Left kidney (tissue), 2 donors: Measurements from ENCODE around the gene ETNK2. TPM values are rescaled to one million over a fixed set of nuclear protein-coding genes. Genes with fewer than 3 reads are reported as not detected.

Source experiments
- DNase-seq: peaks from one replicate; pipeline ENCODE4 v3.0.0-alpha.2; 2013
- polyA plus RNA-seq: library from polyadenylated mRNA; unstranded; fragments of 120-200 nt; gene quantifications from one replicate; pipeline ENCODE4 v1.2.1, GENCODE V29; 2013; ENCODE audit not compliant: insufficient read length

The ETNK2 gene
- polyA plus RNA-seq, 1 donor: 26.8 TPM

DNA sequence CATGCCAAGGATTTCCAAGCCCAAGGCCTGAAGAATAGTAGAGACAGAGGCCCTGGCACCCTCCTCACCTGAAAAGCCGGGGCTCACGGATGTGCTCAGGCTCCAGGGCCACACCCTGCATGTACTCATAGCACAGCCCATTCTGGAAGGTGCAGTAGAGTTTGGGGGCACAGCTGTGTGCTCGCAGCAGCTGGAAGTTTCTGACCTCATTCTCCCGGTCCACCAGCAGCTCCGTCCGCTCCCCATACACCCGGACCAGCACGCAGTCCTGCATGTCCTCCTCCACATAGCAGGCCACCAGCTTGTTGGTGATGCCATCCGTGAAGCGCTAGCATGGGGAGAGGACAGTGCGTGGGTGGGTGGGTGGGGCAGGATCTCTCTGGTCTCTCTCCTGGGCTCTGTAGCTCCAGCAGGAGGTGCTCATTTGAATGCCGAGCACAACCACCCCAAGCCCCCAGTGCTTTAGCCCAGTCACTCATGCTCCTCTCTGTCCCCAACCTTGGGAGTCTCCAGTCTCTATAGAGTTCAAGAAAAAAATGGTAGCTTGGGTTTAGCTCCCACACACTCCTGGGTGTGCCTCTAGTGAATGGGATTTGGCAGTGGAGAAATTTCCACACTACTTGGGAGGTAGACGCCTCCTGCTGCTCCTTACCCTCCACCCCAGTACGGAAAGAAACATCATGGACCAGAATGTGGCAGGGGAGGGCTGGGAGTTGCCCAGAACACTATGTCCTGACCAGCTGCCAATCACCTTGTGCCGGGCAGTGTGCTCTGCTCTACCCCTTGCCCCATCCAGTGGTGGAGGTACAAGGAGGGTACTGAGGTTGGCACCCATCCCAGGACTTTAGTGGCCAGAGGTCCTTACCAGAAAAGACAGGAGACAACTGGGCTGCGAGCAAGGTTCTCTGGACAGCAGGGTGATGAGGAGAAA is 1.9 kb downstream of the ETNK2 start:
- DNase-seq: no peak

DNA sequence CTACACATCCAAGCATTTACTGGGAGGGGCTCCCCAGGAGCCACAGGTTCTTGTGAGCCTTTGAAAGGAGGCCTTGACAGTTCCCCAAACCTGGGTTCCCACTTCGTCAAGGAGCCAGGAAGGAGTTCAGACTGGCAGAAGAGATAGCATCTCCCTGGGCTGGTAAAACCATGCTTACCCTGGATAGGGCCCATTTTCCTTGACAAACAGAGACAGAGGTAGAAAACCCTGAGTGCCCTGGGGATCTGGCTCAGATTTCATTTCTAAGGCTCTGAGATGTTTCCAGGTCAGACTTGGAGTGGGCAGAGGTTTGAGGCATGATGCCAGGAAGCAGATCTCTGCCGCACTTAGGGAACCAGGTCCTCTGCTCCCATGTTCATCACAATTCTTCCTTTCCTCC is 2.7 kb downstream of the ETNK2 start:
- DNase-seq: no peak

DNA sequence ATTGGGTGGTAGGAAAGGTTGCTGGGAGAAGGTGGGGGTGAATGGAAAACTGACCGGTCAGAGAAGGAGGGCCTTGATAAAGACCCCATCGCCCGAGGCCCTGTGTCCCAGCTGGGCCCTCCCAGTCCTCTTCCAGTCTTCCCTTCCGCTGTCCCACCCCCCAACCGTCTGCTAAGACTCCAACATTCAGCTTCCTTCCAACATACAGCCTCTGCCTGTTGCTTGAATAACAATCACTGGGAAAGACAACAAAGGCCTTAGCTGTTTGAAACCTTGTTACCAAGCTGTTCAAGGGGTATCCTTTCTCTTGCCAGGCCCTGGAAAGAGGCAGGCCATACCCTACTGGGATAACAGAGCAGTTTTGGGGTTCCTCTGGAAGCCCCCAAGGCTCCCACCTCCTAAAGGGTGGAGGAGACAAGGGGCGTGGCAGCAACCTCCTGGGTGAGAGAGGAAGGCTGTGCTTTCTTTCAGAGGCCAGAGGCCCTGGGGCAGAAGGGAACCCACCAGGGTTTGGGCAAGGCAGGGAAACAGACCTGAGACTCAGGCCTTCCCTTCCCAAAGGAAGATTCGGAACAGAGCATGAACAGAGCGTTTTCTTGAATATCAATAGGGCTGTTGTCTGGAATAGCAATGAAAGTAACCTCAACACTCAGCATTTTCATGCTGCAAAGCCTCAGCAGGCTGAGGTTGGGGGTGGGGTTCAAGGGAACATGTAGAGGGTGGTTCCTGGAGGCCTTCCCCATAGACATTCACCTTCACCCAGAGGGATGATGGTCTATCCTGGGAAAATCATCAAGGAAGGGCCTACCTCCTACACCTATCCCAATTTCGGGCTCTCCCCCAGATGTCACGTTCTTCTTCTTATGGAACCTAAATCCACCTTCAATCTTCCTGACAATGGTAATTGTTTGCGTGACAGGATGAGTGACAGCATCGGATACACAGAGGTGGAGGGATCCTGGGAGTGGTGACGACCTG is 4.1 kb downstream of the ETNK2 start:
- DNase-seq: no peak

DNA sequence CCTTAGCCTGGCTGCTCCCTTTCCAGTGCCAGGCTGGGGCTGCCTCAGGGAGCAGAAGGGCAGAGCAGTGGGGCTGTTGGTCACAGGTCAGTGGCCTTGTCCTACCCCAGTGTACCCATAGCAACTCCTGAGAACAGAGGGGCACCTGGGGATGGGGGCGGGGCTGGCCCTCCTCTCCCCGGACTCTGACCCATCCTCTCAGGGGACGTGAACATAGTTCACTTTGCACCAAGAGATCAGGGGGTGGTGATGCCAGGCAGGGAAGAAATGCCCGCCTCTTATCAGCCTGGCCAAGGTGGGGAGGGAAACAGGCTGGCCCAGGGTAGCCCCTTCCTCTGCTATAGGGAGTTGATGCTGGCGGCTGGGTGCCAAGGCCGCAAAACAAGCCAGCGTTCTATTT is 4.9 kb downstream of the ETNK2 start:
- DNase-seq: no peak

DNA sequence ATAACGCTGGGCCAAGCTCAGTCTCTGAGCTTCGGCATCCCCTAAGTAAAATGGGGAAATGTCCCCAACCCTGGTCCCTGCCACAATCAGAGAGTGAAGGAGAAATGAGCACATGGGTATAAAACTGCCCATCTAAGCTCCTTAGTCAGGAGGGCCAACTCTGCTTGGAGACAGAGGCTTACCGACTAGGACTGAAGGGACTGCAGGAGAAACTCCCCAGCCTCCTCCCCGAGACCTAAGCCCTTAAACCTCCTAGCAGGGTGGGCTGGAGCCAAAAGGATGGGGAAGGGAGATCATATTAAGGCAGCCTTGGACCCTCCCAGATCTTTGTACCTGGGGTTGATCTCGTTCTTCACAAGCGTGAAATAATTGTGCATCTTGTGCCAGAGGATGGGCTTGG is 5.5 kb downstream of the ETNK2 start:
- DNase-seq: no peak

DNA sequence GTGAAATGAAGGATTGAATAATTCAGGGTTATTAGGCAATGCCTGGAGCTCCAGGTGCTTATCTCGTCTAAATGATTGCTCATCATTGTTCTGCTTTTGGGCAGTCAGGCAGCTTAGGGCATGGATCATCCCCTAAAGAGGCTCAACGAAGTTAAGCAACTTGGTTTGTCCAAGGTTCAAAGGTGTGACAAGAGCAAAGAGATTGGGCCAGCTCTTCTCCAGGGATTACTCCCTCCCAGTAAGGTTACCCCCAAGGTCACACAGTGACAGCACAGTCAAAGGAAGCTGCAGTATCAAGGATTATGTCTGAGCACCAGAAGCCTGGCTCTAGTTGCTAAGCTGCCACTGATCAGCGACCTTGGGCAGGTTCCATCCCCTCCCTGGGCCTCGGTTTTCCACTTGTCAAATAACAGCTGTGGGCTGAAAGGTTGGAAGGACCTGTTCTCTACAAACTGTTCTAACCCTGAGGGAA is 6.8 kb downstream of the ETNK2 start:
- DNase-seq: no peak

DNA sequence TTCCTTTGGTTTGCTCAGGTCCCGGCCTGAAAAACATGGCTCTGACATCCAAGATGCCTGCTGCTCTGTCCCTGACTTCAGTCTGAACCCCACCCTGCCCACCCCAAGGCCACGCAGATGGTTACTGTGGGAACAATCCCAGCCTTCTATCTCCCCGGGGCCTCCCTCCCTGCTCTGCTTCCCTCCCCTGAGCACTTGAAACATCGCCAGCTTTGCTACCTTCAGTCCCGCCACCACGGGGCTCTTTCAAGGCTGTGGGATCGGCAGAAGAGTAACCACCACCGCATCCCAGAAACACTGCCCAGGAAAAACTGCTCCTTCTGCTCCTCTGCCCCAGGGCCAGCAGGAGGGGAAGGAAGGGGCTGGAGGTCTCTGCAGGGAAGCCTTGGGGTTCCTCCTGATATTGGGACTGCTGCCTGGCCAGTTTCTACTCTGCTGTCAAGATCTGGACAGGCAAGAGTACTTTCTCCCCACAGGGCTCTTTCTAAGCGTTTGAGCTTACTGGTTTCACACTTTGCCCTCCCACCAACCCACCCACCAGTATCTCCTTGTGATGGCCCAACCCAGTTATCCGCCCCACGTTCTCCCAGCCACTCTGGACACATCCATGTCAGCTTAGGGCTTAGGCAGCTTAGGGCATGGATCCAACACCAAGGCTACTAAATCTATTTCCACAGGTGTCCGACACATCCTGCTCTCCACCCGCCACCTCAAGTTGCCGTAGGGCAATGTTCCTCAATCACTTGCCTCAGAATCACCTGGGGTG is 8.4 kb downstream of the ETNK2 start:
- DNase-seq: no peak

DNA sequence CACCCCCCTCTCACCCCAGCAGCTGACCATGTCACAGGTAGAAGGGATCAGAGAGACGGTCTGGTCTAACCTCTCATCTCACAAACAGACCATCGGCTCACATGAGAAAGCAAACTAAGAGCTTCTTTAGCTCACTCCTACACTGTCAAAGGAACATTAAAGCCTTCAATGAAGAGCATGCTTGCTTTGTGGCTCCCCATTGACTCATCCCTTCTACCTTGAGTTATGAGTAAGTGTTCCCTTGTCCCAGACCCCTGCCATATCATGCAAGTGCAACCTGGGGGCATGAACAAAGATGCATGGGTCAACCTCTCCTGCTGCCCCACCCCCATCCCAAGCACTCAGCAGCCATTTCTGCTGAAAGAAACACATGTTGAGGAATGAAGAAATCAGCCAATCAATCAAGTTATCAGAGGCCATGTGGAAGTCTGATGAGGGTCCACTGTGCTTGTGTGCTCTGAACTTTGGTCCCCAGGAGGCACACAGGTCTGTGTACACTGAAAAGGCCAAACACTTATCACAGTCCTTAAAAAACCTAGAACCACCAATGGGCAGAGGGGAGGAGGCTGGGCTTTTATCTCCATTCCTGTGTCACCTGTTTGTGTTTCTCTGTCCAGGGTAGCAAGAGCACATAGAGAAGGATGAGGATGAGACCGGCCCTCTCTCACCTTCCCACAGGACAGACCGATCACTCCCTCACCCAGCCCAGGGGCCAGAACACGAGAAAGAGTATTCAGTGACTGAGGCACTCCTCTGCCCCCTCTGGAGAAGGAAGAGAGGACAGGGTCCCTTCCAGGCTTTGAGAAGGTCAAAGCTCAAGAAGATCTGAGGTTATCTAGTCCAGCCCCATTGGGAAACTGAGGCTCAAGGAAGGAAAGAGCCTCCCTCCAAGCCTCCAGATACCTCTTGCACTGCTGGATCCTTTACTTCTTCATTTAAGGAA is 9.5 kb downstream of the ETNK2 start:
- DNase-seq: no peak

DNA sequence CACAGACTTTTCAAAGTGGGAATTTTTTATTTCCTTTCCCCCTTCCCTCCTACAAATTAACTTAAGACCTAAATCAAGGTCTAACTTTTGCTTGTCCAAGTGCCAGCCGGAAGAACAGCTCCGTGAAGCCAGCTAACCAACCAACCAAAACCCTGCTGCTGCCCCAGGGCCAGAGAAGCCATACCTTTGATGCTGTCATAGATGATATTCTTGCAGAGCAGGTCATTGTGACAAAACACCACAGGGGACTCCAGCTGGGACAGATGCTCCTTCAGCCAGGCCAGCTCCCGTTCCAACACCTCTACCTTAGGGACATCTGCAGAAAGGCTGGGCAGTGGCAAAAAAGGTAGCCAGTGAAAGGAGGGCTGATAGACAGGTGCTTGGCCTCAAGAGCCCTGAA is 10.7 kb downstream of the ETNK2 start:
- no peak for DNase-seq

DNA sequence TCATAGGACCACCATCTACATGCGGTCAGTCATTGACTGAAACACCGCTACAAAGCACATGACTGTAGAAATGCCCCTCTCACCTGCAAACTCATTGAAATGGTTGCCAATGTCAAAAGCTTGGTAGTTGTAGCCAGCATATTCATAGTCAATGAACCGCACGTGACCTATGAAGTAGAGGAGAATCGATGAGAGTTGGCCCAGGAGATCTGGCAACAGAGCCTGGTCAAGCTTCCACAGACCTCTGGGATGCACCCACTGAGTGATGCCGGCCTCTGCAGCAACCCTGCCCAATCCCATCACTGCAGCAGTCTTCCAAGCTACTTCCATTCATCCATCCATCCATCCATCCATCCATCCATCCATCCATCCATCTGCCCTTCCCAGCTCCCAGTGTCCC is 11.9 kb downstream of the ETNK2 start:
- DNase-seq: no peak

DNA sequence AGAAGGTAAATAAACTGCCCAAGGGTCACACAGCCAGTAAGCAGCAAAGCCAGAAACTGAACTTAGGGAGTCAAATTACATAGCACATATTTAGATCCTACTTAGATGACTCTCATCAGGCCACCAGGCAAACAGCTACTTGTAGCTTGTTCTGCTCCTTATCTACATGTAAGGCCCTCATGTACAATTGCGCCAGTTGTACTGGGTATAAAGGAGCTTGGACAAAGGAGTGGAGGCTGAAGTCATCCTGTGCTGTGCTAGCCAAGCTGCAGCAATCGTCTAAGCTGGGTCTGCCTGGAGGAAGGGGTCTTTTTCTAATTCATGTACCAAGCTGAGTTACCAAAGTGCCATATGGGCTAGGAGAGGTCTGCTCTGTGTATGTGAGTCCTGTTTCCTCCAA is 12.8 kb downstream of the ETNK2 start:
- no peak for DNase-seq

DNA sequence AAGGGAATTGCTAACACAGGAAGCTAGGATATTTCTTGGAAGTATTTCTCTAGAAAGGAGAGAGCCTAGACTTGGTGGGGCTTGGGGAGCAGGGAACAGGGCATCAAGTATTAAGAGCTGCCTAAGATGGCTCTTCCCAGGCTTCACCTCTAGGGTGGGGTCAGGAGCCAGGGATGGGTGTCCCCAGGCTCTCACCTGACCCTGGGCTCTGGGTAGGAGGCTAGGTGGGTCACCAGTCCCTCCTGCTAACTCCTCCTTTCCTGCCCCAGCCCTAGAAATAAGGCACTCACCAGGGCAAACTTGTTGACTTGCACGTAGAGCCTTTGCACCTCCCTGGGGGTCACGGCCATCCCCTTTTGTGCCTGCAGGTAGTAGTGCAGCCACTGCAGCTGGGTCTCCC is 15.0 kb downstream of the ETNK2 start:
- no peak for DNase-seq

DNA sequence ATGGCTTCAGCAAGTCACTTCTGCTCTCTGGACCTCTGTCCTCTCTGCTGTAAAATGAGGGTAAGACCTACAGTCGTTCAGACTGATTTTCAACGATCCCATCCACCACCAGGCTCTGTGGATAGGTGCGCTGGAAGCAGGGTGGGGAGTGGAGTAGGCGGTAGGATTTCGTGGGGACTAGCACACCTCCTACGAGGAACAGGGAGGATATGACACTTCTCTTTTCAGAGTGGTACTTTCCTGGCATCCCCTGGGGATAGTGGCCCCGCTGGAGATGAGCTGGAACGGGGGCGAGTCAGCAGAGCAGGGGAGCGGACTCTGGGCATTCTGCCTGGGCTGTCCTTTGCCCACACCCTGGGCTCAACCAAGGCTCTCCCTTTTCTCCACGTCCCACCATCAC is 17.7 kb downstream of the ETNK2 start:
- no peak for DNase-seq

DNA sequence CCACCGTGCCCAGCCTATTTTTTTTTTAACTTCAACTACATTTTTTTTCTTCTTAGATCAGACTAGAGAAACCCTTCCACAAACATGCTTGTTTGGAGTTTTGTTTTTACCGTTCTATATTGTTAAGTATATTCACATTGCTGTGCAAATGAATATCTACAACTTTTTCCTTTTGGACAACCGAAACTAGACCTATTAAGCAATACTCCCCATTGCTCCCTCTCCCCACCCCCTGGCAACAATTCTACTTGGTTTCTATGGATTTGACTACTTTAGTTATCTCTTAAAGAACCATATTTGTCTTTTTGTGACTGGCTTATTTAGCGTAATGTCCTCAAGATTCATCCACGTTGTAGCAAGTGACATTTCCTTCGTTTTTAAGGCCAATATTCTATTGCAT is 19.1 kb downstream of the ETNK2 start:
- DNase-seq: no peak

DNA sequence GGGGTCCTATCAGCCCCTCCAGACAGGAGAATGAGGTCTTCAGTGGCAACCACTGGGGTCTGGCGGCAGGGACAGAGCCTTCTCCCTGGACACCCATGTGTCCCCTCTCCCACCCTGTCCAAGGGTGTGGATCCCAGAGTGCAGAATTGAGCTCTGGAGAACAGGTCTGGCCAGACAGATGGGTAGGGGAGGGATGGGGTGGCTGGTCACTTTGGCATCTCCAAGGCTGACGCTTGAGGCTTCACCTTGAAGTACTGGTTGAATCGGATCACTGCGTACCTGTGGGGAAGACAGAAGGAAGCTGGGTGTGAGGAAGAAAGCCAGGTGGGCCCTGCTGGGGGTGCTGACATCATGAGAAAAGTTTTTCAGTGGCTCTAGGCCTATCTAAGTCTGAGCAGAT is 19.9 kb downstream of the ETNK2 start:
- no peak for DNase-seq

DNA sequence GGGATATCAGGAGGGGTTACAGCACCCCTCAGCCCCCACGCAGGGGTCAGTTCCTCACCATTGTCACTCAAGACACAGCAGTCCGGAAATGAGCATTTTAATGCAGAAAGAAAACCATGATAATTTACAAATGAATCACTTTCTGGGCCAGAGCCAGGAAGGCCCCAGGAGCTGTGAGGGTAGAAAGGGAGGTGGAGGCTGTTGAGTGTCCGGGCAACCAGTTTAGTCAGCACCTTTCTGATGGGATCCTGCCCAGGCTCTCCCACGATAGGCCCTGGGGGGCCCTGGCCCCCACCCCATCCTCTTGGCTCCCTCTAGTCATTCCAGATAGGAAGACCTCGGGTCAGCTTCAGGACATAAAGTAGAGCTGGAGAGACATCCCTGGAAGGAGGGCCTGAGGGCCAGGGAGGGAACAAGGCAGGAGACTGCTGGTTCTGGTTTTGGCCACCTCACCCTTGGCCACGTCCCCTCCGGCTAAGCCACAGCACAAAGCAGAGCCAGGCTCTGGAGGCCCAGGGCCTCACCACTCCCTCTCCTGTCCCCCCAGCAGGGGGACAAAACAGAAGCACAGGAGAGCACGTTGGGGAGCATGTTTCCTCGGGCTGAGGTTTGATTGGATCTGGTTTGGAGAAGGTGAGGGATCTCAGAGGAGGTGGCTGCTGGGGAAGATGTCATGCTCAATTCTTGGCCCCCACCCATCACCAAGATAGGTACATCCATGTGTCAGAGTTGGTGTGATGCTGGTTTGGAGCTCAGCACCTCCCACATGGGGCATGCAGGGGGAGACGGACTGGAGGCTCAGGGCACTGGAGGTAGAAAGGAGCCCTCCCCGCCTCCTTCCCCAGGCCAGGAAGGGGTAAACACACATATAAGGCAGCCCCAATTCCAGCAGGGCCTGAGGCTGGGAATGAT is 20.6 kb downstream of the ETNK2 start:
- no peak for DNase-seq

DNA sequence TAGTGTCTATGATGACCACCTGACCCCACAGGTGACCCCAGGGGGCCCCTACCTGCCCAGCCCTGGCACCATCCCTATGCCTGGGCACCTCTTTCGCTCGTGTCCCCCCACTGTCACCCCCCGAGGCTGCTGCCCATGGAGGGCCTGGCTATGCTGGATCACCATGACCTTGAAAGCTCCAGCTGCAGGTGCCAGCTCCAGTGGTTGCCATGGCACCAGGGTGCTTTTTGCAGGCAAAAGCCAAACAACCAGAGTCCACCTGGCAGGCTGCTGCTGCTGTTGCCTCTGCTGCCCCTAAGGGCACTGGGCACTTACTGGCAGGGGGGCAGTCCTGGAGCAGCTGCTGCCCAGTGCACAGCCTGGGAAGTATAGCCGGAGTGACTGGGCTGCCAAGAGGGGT is 21.7 kb downstream of the ETNK2 start:
- no peak for DNase-seq

DNA sequence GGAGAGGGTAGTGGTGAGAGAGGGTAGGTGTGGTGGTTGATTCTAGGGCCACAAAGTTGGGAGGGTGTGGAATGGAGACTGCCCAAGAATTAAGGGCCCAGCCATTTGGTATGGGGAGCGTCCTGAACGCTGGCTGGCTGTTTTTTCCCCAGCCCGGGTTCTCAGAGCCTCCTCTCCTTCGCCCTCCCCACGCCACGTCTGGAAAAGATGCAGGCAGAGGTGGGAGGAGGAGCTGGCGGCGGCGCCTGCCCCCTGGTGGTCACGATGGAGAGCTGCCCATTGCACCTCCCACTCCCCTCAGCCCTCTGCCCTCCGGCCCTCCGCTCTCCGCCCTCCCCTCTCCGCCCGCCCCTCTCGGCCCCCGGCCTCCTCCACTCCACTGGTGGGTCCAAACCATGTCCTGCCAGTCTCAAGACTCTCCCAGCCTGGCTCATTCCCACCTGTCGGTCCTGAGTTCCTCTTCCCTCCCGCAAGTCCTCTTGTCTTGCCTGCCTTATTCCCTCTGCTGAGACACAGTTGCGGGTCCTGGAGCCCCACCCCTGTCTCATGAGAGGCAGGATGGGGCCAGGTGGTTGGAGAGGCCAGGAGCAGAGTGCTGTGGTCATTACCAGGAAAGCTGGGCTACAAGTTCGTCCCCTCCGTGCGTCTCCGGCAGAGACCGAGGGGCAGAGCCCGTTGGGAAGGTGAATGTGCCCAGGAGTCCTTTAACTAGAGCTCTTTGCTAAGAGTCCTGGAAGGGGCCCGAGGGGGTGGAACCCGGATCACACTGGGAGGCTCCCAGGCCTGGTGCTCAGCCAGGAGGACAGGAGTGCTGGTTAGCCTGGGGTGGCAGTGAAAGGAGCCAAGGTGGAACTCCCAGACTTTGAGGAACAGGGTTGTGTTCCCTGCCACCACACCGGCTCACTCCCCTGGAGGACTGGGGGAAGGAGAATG is 22.6 kb downstream of the ETNK2 start:
- no peak for DNase-seq
